Measurements from ENCODE around the gene ZBTB16.

The ZBTB16 gene

DNA sequence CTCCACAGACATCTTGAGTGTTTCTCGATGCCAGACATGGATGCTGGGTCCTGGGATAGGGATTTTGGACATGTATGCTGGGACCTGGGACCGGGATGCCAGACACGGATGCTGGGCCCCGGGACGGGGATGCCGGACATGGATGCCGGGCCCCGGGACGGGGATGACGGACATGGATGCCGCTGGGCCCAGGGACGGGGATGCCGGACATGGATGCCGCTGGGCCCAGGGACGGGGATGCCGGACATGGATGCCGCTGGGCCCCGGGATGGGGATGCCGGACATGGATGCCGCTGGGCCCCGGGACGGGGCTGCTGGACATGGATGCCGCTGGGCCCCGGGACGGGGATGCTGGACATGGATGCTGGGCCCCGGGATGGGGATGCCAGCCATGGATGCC is 139.5 kb downstream of the ZBTB16 start:
- H3K9me3 ChIP-seq (ENCODE audit: low read length), result no peaks in the 10 kb centered on the region
- H3K36me3 ChIP-seq (ENCODE audit: insufficient read depth, low read length), result no peaks in the 10 kb centered on the region
- peaks cover 78% of the 10 kb centered on the region for H3K4me1 ChIP-seq (ENCODE audit: insufficient read depth, low read length)
- peak overlapping the region; percentile 98 for H3K27ac ChIP-seq (ENCODE audit: low read depth, low read length)
- H3K27me3 ChIP-seq (ENCODE audit: control insufficient read depth in 1 of 2, insufficient read depth in 2 of 2, low read length in 2 of 2), result no peaks in the 10 kb centered on the region
- peak overlapping the region; percentile 92 for H3K9ac ChIP-seq (ENCODE audit: low read length)
- H3K4me3 ChIP-seq (ENCODE audit: low read depth in 1 of 2, low read length in 2 of 2), result no peak overlapping the region

DNA sequence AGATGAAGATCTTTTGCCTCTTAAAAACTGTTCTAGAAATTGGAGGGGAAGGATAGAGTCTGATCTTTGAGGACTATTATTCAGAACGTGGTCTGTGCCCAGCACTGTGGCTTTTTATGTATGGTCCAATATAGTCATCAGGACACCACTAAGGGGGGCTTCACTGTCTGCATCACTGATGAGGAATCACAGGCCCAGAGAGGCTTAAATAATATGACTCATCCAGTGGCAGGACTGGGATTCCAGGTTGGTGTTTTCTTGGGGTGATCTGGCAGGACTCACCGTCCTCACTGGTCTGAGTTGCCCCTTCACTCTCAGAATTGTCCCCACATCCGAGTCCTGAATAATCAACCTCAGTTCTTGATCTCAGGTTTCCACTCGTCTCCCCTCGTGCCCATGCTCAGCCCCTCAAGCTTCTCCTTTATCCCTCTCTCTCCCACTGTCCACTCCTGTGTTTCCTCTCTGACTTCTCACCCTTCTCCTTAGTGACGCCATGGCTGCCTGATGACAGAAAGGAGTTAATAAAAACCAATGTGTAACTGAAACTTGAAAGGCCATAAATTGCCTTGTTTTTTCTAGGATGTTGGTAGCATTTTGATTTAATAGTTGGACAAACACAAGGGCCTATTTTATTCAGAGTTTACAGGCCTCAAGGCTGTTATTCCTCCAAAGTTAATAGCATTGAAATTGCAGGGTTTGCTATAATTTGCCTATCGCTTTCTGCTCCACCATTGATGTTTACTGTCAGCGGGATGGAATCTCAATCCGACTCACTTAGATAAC is 141.0 kb downstream of the ZBTB16 start:
- H3K27ac ChIP-seq (ENCODE audit: low read depth, low read length), result peak overlapping the region; percentile 81
- no peaks in the 10 kb centered on the region for H3K27me3 ChIP-seq (ENCODE audit: control insufficient read depth in 1 of 2, insufficient read depth in 2 of 2, low read length in 2 of 2)
- H3K4me3 ChIP-seq (ENCODE audit: low read depth in 1 of 2, low read length in 2 of 2), result no peak overlapping the region
- no peak overlapping the region for H3K9ac ChIP-seq (ENCODE audit: low read length)
- H3K4me1 ChIP-seq (ENCODE audit: insufficient read depth, low read length), result peaks cover 63% of the 10 kb centered on the region
- H3K9me3 ChIP-seq (ENCODE audit: low read length), result no peaks in the 10 kb centered on the region
- H3K36me3 ChIP-seq (ENCODE audit: insufficient read depth, low read length), result no peaks in the 10 kb centered on the region

DNA sequence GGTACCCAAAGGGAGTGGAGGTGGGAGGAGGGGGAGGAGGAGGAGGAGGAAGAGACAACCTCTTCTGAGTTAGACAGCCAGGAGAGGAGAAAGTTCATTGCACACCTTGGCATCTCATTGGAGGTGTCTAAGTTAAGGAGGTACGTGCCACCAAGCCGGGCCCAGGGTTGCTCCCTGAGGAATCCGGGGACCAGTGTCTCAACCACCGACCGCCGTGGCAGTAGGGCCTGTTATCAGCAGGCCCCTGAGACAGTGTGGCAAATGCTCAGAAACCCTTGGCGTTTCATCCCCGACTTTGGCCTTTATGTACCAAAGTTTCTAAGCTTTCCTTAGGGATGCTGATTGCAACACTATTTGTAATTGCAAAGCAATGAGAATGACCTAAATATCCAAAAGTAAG is 141.7 kb downstream of the ZBTB16 start:
- Histone ChIP-seq H3K36me3 (ENCODE audit: insufficient read depth, low read length) (no peaks in the 10 kb centered on the region), H3K4me1 (ENCODE audit: insufficient read depth, low read length) (peaks cover 56% of the 10 kb centered on the region), H3K27ac (ENCODE audit: low read depth, low read length) (peak overlapping the region; percentile 43), H3K27me3 (ENCODE audit: control insufficient read depth in 1 of 2, insufficient read depth in 2 of 2, low read length in 2 of 2) (no peaks in the 10 kb centered on the region), H3K4me3 (ENCODE audit: low read depth in 1 of 2, low read length in 2 of 2) (no peak overlapping the region), H3K9me3 (ENCODE audit: low read length) (no peaks in the 10 kb centered on the region), H3K9ac (ENCODE audit: low read length) (no peak overlapping the region)

DNA sequence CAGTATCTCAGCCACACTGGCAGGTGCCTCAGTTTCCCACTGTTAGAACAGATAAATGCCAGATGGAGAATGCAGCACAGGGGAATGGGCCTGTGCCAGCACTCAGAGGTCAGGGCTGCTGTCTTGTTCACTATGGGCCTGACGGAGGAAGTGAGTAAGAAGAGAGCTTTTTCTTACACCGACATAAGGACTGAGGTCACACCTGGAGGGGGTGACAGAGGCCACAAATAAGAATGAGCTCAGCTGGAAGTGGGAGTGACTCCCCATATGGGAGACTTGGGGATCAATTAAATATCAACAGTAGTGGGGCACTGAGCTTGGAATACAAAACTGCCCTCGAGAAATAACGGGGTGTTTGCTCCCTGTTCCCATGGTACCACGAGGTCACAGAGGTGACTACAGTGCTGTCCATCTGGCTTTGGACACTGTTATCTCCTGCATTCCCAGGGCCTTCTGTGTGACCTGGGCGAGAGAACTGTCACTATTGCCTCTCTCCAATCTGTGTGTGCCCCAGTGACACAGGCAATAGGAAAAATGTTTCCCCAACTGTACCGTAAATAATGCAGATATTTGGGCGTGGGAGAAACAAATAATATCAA is 142.6 kb downstream of the ZBTB16 start:
- Histone ChIP-seq H3K36me3 (ENCODE audit: insufficient read depth, low read length) (no peaks in the 10 kb centered on the region), H3K4me3 (ENCODE audit: low read depth in 1 of 2, low read length in 2 of 2) (no peak overlapping the region), H3K27ac (ENCODE audit: low read depth, low read length) (peak overlapping the region; percentile 43), H3K4me1 (ENCODE audit: insufficient read depth, low read length) (peaks cover 47% of the 10 kb centered on the region), H3K27me3 (ENCODE audit: control insufficient read depth in 1 of 2, insufficient read depth in 2 of 2, low read length in 2 of 2) (no peaks in the 10 kb centered on the region), H3K9me3 (ENCODE audit: low read length) (no peaks in the 10 kb centered on the region), H3K9ac (ENCODE audit: low read length) (no peak overlapping the region)

DNA sequence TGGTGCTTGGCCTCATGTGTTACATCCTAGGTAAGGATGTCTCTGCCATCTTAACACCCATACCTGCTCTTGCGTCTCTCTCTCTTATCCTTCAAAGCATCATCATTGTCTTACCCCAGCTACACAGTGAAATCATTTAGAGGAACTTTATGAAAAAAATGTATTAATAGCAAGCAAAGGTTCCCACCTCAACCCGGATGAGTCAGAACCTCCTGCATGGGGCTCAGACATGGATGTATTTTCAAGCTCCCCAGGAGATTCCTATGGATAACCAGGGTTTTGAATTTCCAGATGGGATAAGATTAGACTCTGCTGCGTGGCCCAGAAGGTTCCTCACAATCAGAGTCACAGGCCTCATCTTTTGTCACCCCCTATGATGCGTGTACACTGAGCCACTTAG is 147.6 kb downstream of the ZBTB16 start:
- Histone ChIP-seq H3K4me1 (ENCODE audit: insufficient read depth, low read length) (peaks cover 12% of the 10 kb centered on the region), H3K9me3 (ENCODE audit: low read length) (no peaks in the 10 kb centered on the region), H3K27ac (ENCODE audit: low read depth, low read length) (no peak overlapping the region), H3K9ac (ENCODE audit: low read length) (no peak overlapping the region), H3K27me3 (ENCODE audit: control insufficient read depth in 1 of 2, insufficient read depth in 2 of 2, low read length in 2 of 2) (no peaks in the 10 kb centered on the region), H3K36me3 (ENCODE audit: insufficient read depth, low read length) (peaks cover 13% of the 10 kb centered on the region), H3K4me3 (ENCODE audit: low read depth in 1 of 2, low read length in 2 of 2) (no peak overlapping the region)

DNA sequence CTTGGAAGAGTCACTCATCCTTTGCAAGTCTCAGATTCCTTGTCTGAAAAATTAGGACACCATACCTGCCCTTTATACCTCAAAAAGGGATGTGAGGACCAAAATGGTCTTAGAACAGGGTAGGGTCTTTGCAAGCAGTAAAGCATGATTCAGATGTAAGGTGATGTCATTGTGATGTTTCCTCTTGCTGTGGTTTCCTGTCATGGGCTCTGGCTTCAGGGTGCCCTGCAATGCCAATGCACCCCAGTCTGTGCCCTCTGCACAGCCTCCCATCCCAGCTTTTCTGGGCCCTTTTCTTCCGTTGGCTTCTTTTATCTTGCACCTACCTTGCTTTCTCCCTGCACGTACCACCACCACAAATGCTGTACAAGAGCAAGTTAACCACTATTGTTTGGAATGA is 148.9 kb downstream of the ZBTB16 start:
- no peaks in the 10 kb centered on the region for H3K4me1 ChIP-seq (ENCODE audit: insufficient read depth, low read length)
- no peak overlapping the region for H3K4me3 ChIP-seq (ENCODE audit: low read depth in 1 of 2, low read length in 2 of 2)
- no peak overlapping the region for H3K9ac ChIP-seq (ENCODE audit: low read length)
- H3K9me3 ChIP-seq (ENCODE audit: low read length), result no peaks in the 10 kb centered on the region
- peaks cover 13% of the 10 kb centered on the region for H3K36me3 ChIP-seq (ENCODE audit: insufficient read depth, low read length)
- H3K27me3 ChIP-seq (ENCODE audit: control insufficient read depth in 1 of 2, insufficient read depth in 2 of 2, low read length in 2 of 2), result no peaks in the 10 kb centered on the region
- no peak overlapping the region for H3K27ac ChIP-seq (ENCODE audit: low read depth, low read length)

DNA sequence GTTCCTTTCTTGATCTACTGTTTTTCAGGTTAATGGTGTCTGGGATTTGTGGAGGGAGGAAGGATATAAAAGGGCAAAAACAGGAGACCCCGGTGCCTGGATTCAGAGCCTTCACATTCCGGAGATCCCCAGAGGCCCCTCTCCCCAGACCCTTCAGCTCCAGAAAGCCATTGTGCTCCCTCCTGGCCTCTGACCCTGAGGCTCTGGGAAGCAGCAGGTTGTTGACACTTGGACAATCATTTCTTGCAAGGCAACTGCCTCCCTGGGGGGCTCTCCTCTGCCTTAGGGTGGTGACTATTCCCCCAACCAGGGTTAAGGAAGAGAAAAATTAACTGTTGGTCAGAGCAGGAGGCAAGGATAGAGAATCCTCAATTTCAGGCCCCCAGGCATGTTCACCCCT is 149.8 kb downstream of the ZBTB16 start:
- no peak overlapping the region for H3K9ac ChIP-seq (ENCODE audit: low read length)
- H3K36me3 ChIP-seq (ENCODE audit: insufficient read depth, low read length), result peaks cover 13% of the 10 kb centered on the region
- H3K27me3 ChIP-seq (ENCODE audit: control insufficient read depth in 1 of 2, insufficient read depth in 2 of 2, low read length in 2 of 2), result no peaks in the 10 kb centered on the region
- no peak overlapping the region for H3K4me3 ChIP-seq (ENCODE audit: low read depth in 1 of 2, low read length in 2 of 2)
- H3K9me3 ChIP-seq (ENCODE audit: low read length), result no peaks in the 10 kb centered on the region
- no peak overlapping the region for H3K27ac ChIP-seq (ENCODE audit: low read depth, low read length)
- no peaks in the 10 kb centered on the region for H3K4me1 ChIP-seq (ENCODE audit: insufficient read depth, low read length)

DNA sequence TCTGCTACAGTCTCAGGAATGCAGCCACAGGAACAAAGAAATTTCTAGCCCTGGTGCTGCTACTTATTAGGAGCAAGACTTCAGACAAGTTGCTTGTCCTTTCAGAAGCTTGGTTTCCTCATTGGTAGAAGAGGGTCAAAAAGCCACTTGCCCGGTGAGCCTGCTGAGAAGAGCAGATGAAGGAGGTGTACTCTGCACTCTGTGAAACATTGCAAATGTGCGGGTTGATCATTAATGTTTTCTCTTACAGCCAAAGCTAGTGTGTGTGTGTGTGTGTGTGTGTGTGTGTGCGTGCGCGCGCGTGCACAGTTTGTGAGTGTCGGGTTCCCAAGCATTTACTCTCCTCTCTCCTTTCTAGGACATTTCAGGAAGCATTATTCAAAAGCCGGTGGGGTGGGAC is 150.4 kb downstream of the ZBTB16 start:
- no peak overlapping the region for H3K4me3 ChIP-seq (ENCODE audit: low read depth in 1 of 2, low read length in 2 of 2)
- no peak overlapping the region for H3K27ac ChIP-seq (ENCODE audit: low read depth, low read length)
- peaks cover 13% of the 10 kb centered on the region for H3K36me3 ChIP-seq (ENCODE audit: insufficient read depth, low read length)
- H3K9me3 ChIP-seq (ENCODE audit: low read length), result no peaks in the 10 kb centered on the region
- H3K4me1 ChIP-seq (ENCODE audit: insufficient read depth, low read length), result no peaks in the 10 kb centered on the region
- no peak overlapping the region for H3K9ac ChIP-seq (ENCODE audit: low read length)
- no peaks in the 10 kb centered on the region for H3K27me3 ChIP-seq (ENCODE audit: control insufficient read depth in 1 of 2, insufficient read depth in 2 of 2, low read length in 2 of 2)

DNA sequence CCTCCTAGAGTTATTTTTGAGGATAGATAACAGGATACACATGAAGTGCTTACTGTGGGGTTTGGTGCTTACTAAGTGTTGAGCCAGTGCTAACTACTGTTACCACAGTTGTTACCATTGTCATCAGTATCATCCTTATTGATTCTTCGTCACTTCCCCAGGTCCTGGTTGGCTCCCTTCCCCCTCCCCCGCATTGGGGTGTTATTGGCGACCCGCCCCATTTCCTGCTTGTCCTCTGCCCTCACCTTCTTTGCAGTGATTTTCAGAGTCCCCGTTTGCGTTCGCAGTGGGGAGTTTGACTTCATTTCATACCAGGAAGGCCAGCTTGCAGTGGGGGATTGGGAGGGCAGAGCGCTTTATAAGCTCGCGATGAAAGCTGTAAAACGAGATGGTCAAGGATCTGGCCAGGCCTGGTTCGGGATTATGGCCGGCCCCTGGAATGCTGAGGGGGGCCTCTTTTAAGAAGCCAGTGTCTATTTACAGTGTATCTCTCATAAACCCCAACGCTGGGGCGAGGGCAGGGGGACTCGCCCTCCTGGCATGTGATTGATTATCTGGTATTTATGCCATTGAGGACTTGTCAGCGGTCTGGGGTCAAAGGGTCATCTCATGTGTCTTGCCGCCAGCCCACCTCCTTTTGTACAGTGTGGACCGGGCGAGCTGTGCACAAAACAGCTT is 152.1 kb downstream of the ZBTB16 start:
- Histone ChIP-seq H3K4me1 (ENCODE audit: insufficient read depth, low read length) (peaks cover under 1% of the 10 kb centered on the region), H3K9me3 (ENCODE audit: low read length) (no peaks in the 10 kb centered on the region), H3K9ac (ENCODE audit: low read length) (no peak overlapping the region), H3K36me3 (ENCODE audit: insufficient read depth, low read length) (peaks cover 13% of the 10 kb centered on the region), H3K27me3 (ENCODE audit: control insufficient read depth in 1 of 2, insufficient read depth in 2 of 2, low read length in 2 of 2) (no peaks in the 10 kb centered on the region), H3K4me3 (ENCODE audit: low read depth in 1 of 2, low read length in 2 of 2) (no peak overlapping the region), H3K27ac (ENCODE audit: low read depth, low read length) (no peak overlapping the region)

DNA sequence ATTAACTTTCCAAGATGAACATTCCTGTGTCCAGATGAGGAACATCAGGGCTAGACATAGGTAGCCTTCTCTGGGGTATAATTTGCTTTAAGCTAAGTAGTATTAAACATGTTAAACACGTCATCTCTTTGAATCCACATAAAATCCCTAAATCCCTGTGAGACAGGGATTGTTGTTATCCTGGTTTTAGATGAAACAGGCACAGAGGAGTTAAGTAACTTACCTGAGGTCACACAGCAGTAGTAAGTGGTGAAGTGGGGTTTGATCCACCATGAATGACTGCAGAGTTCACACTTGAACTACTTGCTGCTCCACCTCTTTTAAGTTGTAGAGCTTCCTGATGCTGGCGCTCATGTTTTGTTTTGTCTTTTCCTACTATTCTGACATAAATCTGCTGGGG is 154.1 kb downstream of the ZBTB16 start:
- Histone ChIP-seq H3K9me3 (ENCODE audit: low read length) (no peaks in the 10 kb centered on the region), H3K9ac (ENCODE audit: low read length) (no peak overlapping the region), H3K4me1 (ENCODE audit: insufficient read depth, low read length) (peaks cover 20% of the 10 kb centered on the region), H3K4me3 (ENCODE audit: low read depth in 1 of 2, low read length in 2 of 2) (no peak overlapping the region), H3K27ac (ENCODE audit: low read depth, low read length) (no peak overlapping the region), H3K27me3 (ENCODE audit: control insufficient read depth in 1 of 2, insufficient read depth in 2 of 2, low read length in 2 of 2) (no peaks in the 10 kb centered on the region), H3K36me3 (ENCODE audit: insufficient read depth, low read length) (peaks cover 13% of the 10 kb centered on the region)

DNA sequence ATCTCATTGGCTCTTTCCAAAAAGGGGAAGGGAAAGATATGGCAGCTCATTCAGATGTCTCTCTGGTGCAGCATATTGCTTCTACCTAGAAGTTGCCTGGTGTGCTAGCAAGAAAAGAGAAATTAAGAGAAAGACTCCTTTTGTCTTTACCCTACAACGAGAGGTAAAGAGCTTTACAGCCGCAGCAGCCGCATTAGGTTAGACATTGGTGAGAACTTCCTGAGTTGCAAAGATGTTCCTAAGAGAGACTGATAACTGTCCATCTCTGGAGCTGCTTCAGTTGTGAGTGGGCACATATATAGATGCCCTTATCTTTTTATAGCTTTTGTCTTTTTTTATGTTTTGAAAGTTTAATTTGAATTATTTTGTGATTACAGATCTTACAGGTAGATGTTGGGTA is 155.9 kb downstream of the ZBTB16 start:
- Histone ChIP-seq H3K4me1 (ENCODE audit: insufficient read depth, low read length) (peaks cover 37% of the 10 kb centered on the region), H3K9ac (ENCODE audit: low read length) (no peak overlapping the region), H3K27me3 (ENCODE audit: control insufficient read depth in 1 of 2, insufficient read depth in 2 of 2, low read length in 2 of 2) (no peaks in the 10 kb centered on the region), H3K9me3 (ENCODE audit: low read length) (no peaks in the 10 kb centered on the region), H3K4me3 (ENCODE audit: low read depth in 1 of 2, low read length in 2 of 2) (no peak overlapping the region), H3K36me3 (ENCODE audit: insufficient read depth, low read length) (peaks cover 4% of the 10 kb centered on the region), H3K27ac (ENCODE audit: low read depth, low read length) (no peak overlapping the region)
